Transverse colon (tissue), 4 donors: ENCODE results near the gene FREY1. TPM values are rescaled to one million over a fixed set of nuclear protein-coding genes. Genes with fewer than 3 reads are reported as not detected.

ENCODE experiments used
- DNase-seq: peaks from one replicate; pipeline ENCODE4 v3.0.0-alpha.2; 2019
- H3K27ac ChIP-seq, 4 donors: fragments of 200-600 bp; sonication (generic); 2 replicates each; pipeline ENCODE4 v1.5.1; 2016 to 2018; ENCODE audit warnings: inconsistent platforms in 4 of 4
- H3K27me3 ChIP-seq: fragments of 200-600 bp; sonication (generic); 2 replicates; pipeline ENCODE4 v1.5.1; 2017; ENCODE audit warnings: inconsistent platforms
- H3K36me3 ChIP-seq, 4 donors: fragments of 200-600 bp; sonication (generic); 2 replicates each; pipeline ENCODE4 v1.5.1; 2017 to 2019; ENCODE audit warnings: inconsistent platforms in 4 of 4
- H3K4me1 ChIP-seq, 4 donors: fragments of 200-600 bp; sonication (generic); 2 replicates each; pipeline ENCODE4 v1.5.1; 2017 to 2020; ENCODE audit warnings: inconsistent platforms in 4 of 4
- H3K4me3 ChIP-seq, 4 donors: fragments of 200-600 bp; sonication (generic); 1 replicate in 1 of 4; 2 replicates in 3 of 4; pipeline versions ENCODE4 v1.5.1 to v1.6.1; 2017 to 2019; ENCODE audit warnings: inconsistent platforms in 4 of 4
- H3K9me3 ChIP-seq, 2 donors: fragments of 200-600 bp; sonication (generic); 2 replicates each; pipeline ENCODE4 v1.5.1; 2017 to 2019; ENCODE audit warnings: inconsistent platforms in 2 of 2
- EP300 ChIP-seq: sonication (generic); formaldehyde crosslinking; IDR thresholded peaks from one replicate; pipeline ENCODE4 v1.6.1; 2017; ENCODE audit warnings: antibody characterized with exemption, low read depth
- POLR2A ChIP-seq: fragments of 450-650 bp; IDR thresholded peaks from one replicate; pipeline ENCODE4 v1.6.1; 2016; ENCODE audit warnings: antibody characterized with exemption, mild to moderate bottlenecking, moderate library complexity
- POLR2AphosphoS5 ChIP-seq, 3 donors: sonication (generic); formaldehyde crosslinking; IDR thresholded peaks; one replicate each; pipeline ENCODE4 v1.6.1; 2016; ENCODE audit warnings: antibody characterized with exemption in 3 of 3
- WGBS, 2 donors: methylation state at CpG; one replicate each; pipeline ENCODE4 v1.1.5; 2018; ENCODE audit warnings: low coverage in 1 of 2; 5-methylcytosine and 5-hydroxymethylcytosine counted together
- in situ Hi-C, 4 donors: fragments of 200-750 bp; cut with MboI; loops; one replicate each; pipeline versions ENCODE4 v1.15.0 to v1.15.1; 2017; ENCODE audit warnings: low sequenced_read_pairs in 3 of 4, low pct_ligation_motif_present in 1 of 4, low pct_unique_long_range_greater_than_20kb in 1 of 4
- intact Hi-C: fragments of 100-400 bp; cut with DNase I; formaldehyde crosslinking; loops from one replicate; pipeline ENCODE4 v1.15.1; 2023; ENCODE audit warnings: low total_unique reads
- total RNA-seq, 4 donors: library from RNA; depleted of rRNA; stranded (reverse); fragments of >200 nt; gene quantifications; one replicate each; pipeline ENCODE4 v1.1.0, GENCODE V29; 2016
- TF ChIP-seq, protein P1 (sequence below), 5 experiments: fragments of 200-600 bp in 3 of 5; fragments of 450-650 bp in 2 of 5; sonication (generic) in 3 of 5; IDR thresholded peaks; 1 replicate in 2 of 5; 2 replicates in 3 of 5; pipeline ENCODE4 v1.5.1; 2016 to 2017; ENCODE audit warnings: antibody characterized with exemption in 5 of 5, inconsistent platforms in 3 of 5, mild to moderate bottlenecking in 2 of 5, moderate library complexity in 1 of 5

FREY1 gene
- total RNA-seq, 4 donors from 2014 or later, result 0.82 to 2.7 TPM; not detected in 2

DNA sequence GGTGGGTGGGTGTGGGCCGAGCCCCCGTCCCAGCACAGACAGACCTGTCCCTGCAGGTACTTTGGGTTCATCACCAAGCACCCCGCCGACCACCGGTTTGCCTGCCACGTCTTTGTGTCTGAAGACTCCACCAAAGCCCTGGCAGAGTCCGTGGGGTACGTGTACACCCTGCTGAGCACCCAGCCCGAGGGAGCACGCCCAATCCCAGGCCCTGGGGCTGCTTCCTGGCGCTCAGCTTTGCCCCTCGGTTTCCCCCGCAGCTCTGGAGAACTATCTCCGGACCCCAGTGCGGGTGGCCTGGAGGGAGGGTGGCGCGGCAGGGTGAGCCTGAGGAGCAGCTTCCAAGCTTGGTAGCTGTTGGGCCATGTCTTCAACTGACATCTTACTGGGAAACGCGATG lies 2.0 kb downstream of the FREY1 start:
- WGBS, 2 donors, result 97 to 100% methylated on average over 3 to 19 of the region's 19 CpGs
- Histone ChIP-seq H3K36me3 (no peaks in the 10 kb centered on the region), H3K4me1 (peaks cover 3 to 19% (median 9%) of the 10 kb centered on the region in 4 donors), H3K27ac (no peak overlapping the region), H3K4me3 (no peak overlapping the region), H3K27me3 (peaks cover 11% of the 10 kb centered on the region), H3K9me3 (no peaks in the 10 kb centered on the region)
- in situ Hi-C loops, result no loop called here
- no peak for DNase-seq
- intact Hi-C loops, result no loop called here
- no peak for TF ChIP-seq POLR2AphosphoS5 (IDR thresholded peaks at IDR 0.05)
- no peak for TF ChIP-seq EP300
- TF ChIP-seq, protein P1, sequence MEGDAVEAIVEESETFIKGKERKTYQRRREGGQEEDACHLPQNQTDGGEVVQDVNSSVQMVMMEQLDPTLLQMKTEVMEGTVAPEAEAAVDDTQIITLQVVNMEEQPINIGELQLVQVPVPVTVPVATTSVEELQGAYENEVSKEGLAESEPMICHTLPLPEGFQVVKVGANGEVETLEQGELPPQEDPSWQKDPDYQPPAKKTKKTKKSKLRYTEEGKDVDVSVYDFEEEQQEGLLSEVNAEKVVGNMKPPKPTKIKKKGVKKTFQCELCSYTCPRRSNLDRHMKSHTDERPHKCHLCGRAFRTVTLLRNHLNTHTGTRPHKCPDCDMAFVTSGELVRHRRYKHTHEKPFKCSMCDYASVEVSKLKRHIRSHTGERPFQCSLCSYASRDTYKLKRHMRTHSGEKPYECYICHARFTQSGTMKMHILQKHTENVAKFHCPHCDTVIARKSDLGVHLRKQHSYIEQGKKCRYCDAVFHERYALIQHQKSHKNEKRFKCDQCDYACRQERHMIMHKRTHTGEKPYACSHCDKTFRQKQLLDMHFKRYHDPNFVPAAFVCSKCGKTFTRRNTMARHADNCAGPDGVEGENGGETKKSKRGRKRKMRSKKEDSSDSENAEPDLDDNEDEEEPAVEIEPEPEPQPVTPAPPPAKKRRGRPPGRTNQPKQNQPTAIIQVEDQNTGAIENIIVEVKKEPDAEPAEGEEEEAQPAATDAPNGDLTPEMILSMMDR (IDR thresholded peaks at IDR 0.05), result no peak
- no peak for TF ChIP-seq POLR2A

DNA sequence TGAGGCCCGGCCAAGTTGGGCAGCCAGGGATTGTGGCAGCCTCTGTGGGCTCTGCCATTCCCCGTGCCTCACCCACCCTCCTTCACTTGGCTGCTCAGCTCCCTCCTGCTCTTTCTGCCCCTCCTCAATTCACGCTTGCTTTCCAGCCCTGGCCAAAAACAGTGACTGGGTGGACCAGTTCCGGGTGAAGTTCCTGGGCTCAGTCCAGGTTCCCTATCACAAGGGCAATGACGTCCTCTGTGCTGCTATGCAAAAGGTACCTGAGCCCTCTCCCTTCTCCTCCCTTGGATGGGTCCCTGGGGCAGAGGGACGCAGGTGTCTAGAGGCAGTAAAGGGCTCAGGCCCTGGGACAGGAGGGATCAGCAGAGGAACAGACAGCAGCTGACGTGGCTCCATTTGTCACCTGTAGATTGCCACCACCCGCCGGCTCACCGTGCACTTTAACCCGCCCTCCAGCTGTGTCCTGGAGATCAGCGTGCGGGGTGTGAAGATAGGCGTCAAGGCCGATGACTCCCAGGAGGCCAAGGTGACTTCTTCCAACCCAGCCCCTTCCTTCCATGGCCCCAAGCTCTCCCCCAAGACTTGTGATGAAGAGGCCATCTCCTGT lies 2.7 kb downstream of the FREY1 start:
- in situ Hi-C loops, result no loop called here
- TF ChIP-seq POLR2A (no peak), POLR2AphosphoS5 (IDR thresholded peaks at IDR 0.05) (no peak)
- no peak for DNase-seq
- Histone ChIP-seq H3K4me1 (peaks cover 3 to 23% (median 13%) of the 10 kb centered on the region in 4 donors), H3K9me3 (no peaks in the 10 kb centered on the region), H3K27me3 (peaks cover 16% of the 10 kb centered on the region), H3K27ac (no peak overlapping the region), H3K36me3 (no peaks in the 10 kb centered on the region), H3K4me3 (no peak overlapping the region)
- intact Hi-C loops, result no loop called here
- WGBS, 2 donors, result 63% methylated on average over 15 of the region's 15 CpGs; no CpG with 5 or more reads in 1 of the 2 donors

DNA sequence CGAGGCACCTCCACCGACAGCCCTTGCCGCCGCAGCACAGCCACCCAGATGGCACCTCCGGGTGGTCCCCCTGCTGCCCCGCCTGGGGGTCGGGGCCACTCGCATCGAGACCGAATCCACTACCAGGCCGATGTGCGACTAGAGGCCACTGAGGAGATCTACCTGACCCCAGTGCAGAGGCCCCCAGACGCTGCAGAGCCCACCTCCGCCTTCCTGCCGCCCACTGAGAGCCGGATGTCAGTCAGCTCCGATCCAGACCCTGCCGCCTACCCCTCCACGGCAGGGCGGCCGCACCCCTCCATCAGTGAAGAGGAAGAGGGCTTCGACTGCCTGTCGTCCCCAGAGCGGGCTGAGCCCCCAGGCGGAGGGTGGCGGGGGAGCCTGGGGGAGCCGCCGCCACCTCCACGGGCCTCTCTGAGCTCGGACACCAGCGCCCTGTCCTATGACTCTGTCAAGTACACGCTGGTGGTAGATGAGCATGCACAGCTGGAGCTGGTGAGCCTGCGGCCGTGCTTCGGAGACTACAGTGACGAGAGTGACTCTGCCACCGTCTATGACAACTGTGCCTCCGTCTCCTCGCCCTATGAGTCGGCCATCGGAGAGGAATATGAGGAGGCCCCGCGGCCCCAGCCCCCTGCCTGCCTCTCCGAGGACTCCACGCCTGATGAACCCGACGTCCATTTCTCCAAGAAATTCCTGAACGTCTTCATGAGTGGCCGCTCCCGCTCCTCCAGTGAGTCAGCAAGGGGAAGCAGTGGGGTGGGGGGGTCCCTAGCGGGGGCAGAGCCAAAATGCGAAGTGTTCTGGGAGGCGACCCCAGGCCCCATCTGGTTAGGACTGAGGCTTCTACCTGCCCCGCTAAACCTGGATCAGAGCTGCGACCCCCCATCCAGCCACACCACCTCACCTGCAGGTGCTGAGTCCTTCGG lies 4.4 kb downstream of the FREY1 start:
- peaks cover 31% of the 10 kb centered on the region for H3K27me3 ChIP-seq
- TF ChIP-seq EP300 (no peak), POLR2AphosphoS5 (IDR thresholded peaks at IDR 0.05) (no peak), POLR2A (no peak)
- TF ChIP-seq, protein P1 (IDR thresholded peaks at IDR 0.05), result no peak
- H3K4me1 ChIP-seq, result peaks cover 3 to 27% (median 17%) of the 10 kb centered on the region in 4 donors
- intact Hi-C loops, result no loop called here
- WGBS, 2 donors, result 70 to 90% methylated on average over 2 to 50 of the region's 56 CpGs
- no peak for DNase-seq
- H3K4me3 ChIP-seq, result no peak overlapping the region
- H3K9me3 ChIP-seq, result no peaks in the 10 kb centered on the region
- H3K36me3 ChIP-seq, result no peaks in the 10 kb centered on the region
- in situ Hi-C loops, result no loop called here
- H3K27ac ChIP-seq, result no peak overlapping the region

DNA sequence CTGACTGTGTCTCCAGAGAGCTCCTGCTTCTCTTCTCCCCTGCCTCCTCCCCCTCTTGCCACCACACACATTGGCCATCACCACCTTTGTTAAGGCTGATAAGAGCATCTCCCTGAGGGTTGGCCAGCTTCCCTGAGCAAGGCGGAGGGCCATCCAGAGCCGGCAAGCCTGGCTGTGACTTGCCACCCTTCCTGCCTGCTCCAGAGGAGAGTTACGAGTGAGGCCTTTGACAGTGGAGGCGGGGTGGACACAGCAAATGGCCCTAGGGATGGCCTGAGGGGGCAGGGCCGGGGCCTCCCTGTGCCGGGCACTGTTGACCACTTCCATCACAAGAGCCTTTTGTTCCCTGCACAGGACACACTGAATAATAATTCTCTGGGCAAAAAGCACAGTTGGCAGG lies 5.4 kb downstream of the FREY1 start:
- in situ Hi-C loops (no loop called here), intact Hi-C loops (no loop called here)
- WGBS, 2 donors, result 85% methylated on average over 6 of the region's 6 CpGs; no CpG with 5 or more reads in 1 of the 2 donors
- no peak overlapping the region for H3K4me3 ChIP-seq
- no peaks in the 10 kb centered on the region for H3K36me3 ChIP-seq
- H3K9me3 ChIP-seq, result no peaks in the 10 kb centered on the region
- TF ChIP-seq EP300 (no peak), POLR2AphosphoS5 (IDR thresholded peaks at IDR 0.05) (no peak), POLR2A (no peak)
- TF ChIP-seq, protein P1 (IDR thresholded peaks at IDR 0.05), result no peak
- peaks cover 3 to 25% (median 17%) of the 10 kb centered on the region in 4 donors for H3K4me1 ChIP-seq
- H3K27me3 ChIP-seq, result peaks cover 40% of the 10 kb centered on the region
- no peak overlapping the region for H3K27ac ChIP-seq
- no peak for DNase-seq
